HepG2 (cell line): ENCODE data around the gene MAVS. TPM values are rescaled to one million over a fixed set of nuclear protein-coding genes. Genes with fewer than 3 reads are reported as not detected.
A peak's percentile ranks its signal among the peaks of the same experiment; 100 is the strongest.

Experiments used
- ATM ChIP-seq: fragments of 450-650 bp; IDR thresholded peaks from 2 replicates; pipeline ENCODE4 v1.7.1; 2017; ENCODE audit warnings: mild to moderate bottlenecking, borderline replicate concordance
- DPF2 ChIP-seq: sonication (generic); formaldehyde crosslinking; IDR thresholded peaks from 2 replicates; pipeline ENCODE4 v1.4.0; 2020; ENCODE audit warnings: mild to moderate bottlenecking, low read depth, missing genetic modification reagents, borderline replicate concordance
- KAT8 ChIP-seq: IDR thresholded peaks from 2 replicates; pipeline ENCODE4 v1.6.1; 2016; ENCODE audit warnings: missing genetic modification reagents, missing compliant biosample characterization
- MEIS1 ChIP-seq: sonication (generic); formaldehyde crosslinking; IDR thresholded peaks from 2 replicates; pipeline ENCODE4 v1.9.0; 2021; ENCODE audit warnings: mild to moderate bottlenecking, missing genetic modification reagents, moderate library complexity, borderline replicate concordance
- MTA1 ChIP-seq: sonication (generic); formaldehyde crosslinking; IDR thresholded peaks from 2 replicates; pipeline ENCODE4 v1.4.0; 2020; ENCODE audit warnings: missing genetic modification reagents, mild to moderate bottlenecking, borderline replicate concordance
- MXD4 ChIP-seq: IDR thresholded peaks from 2 replicates; pipeline ENCODE4 v1.6.1; 2016; ENCODE audit warnings: mild to moderate bottlenecking, missing biosample characterization, missing genetic modification reagents
- NFIC ChIP-seq: IDR thresholded peaks from 2 replicates; pipeline ENCODE4 v1.6.1; 2012; ENCODE audit warnings: mild to moderate bottlenecking, low read length, inconsistent platforms
- SOX5 ChIP-seq: IDR thresholded peaks from 2 replicates; pipeline ENCODE4 v1.6.1; 2016; ENCODE audit warnings: borderline replicate concordance
- SRSF4 ChIP-seq: fragments of 200-400 bp; formaldehyde crosslinking; IDR thresholded peaks from one replicate; pipeline ENCODE4 v1.6.1; 2018; ENCODE audit warnings: mild to moderate bottlenecking, low read depth, low read length, moderate library complexity; ENCODE audit not compliant: poor library complexity, severe bottlenecking
- SSRP1 ChIP-seq: IDR thresholded peaks from 2 replicates; pipeline ENCODE4 v1.6.1; 2016; ENCODE audit warnings: control low read depth
- TEAD2 ChIP-seq: sonication (generic); formaldehyde crosslinking; IDR thresholded peaks from 2 replicates; pipeline ENCODE4 v1.9.0; 2021; ENCODE audit warnings: missing genetic modification reagents
- TEAD3 ChIP-seq: optimal IDR thresholded peaks from 2 replicates; pipeline ENCODE3; 2016; ENCODE audit warnings: borderline replicate concordance
- TMF1 ChIP-seq: sonication (generic); formaldehyde crosslinking; IDR thresholded peaks from 2 replicates; pipeline ENCODE4 v1.8.1; 2022; ENCODE audit warnings: low read depth, missing genetic modification reagents
- ZC3H13 ChIP-seq: sonication (generic); formaldehyde crosslinking; IDR thresholded peaks from 2 replicates; pipeline ENCODE4 v1.8.1; 2023; ENCODE audit warnings: mild to moderate bottlenecking, missing genetic modification reagents, moderate library complexity
- ZHX1 ChIP-seq: sonication (generic); formaldehyde crosslinking; IDR thresholded peaks from 2 replicates; pipeline ENCODE4 v1.8.1; 2022; ENCODE audit warnings: low read depth, mild to moderate bottlenecking, missing genetic modification reagents
- ZKSCAN5 ChIP-seq: sonication (generic); formaldehyde crosslinking; IDR thresholded peaks from 2 replicates; pipeline ENCODE4 v1.5.1; 2020; ENCODE audit warnings: mild to moderate bottlenecking, missing genetic modification reagents
- ZNF331 ChIP-seq: sonication (generic); formaldehyde crosslinking; IDR thresholded peaks from 2 replicates; pipeline ENCODE4 v1.4.0; 2020; ENCODE audit warnings: missing genetic modification reagents
- ZNF430 ChIP-seq: sonication (generic); formaldehyde crosslinking; IDR thresholded peaks from 2 replicates; pipeline ENCODE4 v1.9.0; 2021; ENCODE audit warnings: mild to moderate bottlenecking, missing genetic modification reagents
- ZNF451 ChIP-seq: sonication (generic); formaldehyde crosslinking; IDR thresholded peaks from 2 replicates; pipeline ENCODE4 v1.5.0; 2020; ENCODE audit warnings: mild to moderate bottlenecking, missing genetic modification reagents
- ZNF619 ChIP-seq: sonication (generic); formaldehyde crosslinking; IDR thresholded peaks from 2 replicates; pipeline ENCODE4 v1.4.0; 2020; ENCODE audit warnings: mild to moderate bottlenecking, missing genetic modification reagents
- ZNF891 ChIP-seq: sonication (generic); formaldehyde crosslinking; IDR thresholded peaks from 2 replicates; pipeline ENCODE4 v1.5.0; 2020; ENCODE audit warnings: mild to moderate bottlenecking, missing genetic modification reagents
- polyA plus RNA-seq, 8 experiments: library from polyadenylated mRNA; depleted of rRNA in 3 of 8; stranded (reverse) in 7 of 8; unstranded in 1 of 8; fragments of >200 nt; fragmentation: Illumina TruSeq in 4 of 8; extraction: Trizol in 4 of 8; gene quantifications; 2 replicates each; pipeline versions ENCODE4 v1.2.1 to v1.2.3, GENCODE V29; 2011 to 2016; ENCODE audit warnings: low read depth in 4 of 8, missing spikeins in 1 of 8, mixed read lengths in 1 of 8; ENCODE audit not compliant: insufficient read depth in 1 of 8
- total RNA-seq, 5 experiments: library from RNA; depleted of rRNA; stranded (reverse); fragments of >200 nt; fragmentation: Illumina TruSeq; extraction: Trizol; gene quantifications; 2 replicates each; pipeline ENCODE4 v1.2.3, GENCODE V29; 2016; ENCODE audit warnings: low read depth in 1 of 5
- TF ChIP-seq, protein P1 (sequence below): sonication (generic); formaldehyde crosslinking; IDR thresholded peaks from 2 replicates; pipeline ENCODE4 v1.5.1; 2020; ENCODE audit warnings: missing genetic modification reagents, mild to moderate bottlenecking, borderline replicate concordance
- TF ChIP-seq, protein P2 (sequence below): sonication (generic); formaldehyde crosslinking; IDR thresholded peaks from 2 replicates; pipeline ENCODE4 v1.8.0; 2023; ENCODE audit warnings: mild to moderate bottlenecking, missing genetic modification reagents

The MAVS gene
- total and polyA plus RNA-seq, 2 of the 13 experiments (the other 11 are each of a cell fraction or from before 2014, with no cell fraction given) = 27.3 to 36.6 TPM

GRCh38 chr20:3818155-3819151 lies 28.2 kb upstream of the MAVS start (continued):
- no peak for TF ChIP-seq NFIC
- peak; percentile 93 for TF ChIP-seq ZKSCAN5
- 0 out of 2 replicates have a peak, but pooled peaks have one; percentile 52 for TF ChIP-seq MTA1 (CRISPR knock-in tag)
- peak; percentile 98 for TF ChIP-seq SSRP1
- TF ChIP-seq ZC3H13 = 0 out of 2 replicates have a peak, but pooled peaks have one; percentile 46
- no peak for TF ChIP-seq SRSF4
- TF ChIP-seq SOX5 = peak; percentile 80
- TF ChIP-seq, protein P1, sequence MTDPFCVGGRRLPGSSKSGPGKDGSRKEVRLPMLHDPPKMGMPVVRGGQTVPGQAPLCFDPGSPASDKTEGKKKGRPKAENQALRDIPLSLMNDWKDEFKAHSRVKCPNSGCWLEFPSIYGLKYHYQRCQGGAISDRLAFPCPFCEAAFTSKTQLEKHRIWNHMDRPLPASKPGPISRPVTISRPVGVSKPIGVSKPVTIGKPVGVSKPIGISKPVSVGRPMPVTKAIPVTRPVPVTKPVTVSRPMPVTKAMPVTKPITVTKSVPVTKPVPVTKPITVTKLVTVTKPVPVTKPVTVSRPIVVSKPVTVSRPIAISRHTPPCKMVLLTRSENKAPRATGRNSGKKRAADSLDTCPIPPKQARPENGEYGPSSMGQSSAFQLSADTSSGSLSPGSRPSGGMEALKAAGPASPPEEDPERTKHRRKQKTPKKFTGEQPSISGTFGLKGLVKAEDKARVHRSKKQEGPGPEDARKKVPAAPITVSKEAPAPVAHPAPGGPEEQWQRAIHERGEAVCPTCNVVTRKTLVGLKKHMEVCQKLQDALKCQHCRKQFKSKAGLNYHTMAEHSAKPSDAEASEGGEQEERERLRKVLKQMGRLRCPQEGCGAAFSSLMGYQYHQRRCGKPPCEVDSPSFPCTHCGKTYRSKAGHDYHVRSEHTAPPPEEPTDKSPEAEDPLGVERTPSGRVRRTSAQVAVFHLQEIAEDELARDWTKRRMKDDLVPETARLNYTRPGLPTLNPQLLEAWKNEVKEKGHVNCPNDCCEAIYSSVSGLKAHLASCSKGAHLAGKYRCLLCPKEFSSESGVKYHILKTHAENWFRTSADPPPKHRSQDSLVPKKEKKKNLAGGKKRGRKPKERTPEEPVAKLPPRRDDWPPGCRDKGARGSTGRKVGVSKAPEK = peak; percentile 94
- TF ChIP-seq ZNF891 (CRISPR knock-in tag) = peak; percentile 71; the same call in 1 of the 2 replicates
- TF ChIP-seq DPF2 = 0 out of 2 replicates have a peak, but pooled peaks have one; percentile 15
- peak; percentile 82 for TF ChIP-seq MXD4 (CRISPR knock-in tag)
- peak; percentile 41; the same call in 1 of the 2 replicates for TF ChIP-seq ZHX1 (CRISPR knock-in tag)
- TF ChIP-seq TEAD2 (CRISPR knock-in tag) = 0 out of 2 replicates have a peak, but pooled peaks have one; percentile 64
- TF ChIP-seq ZNF331 = peak; percentile 96
- peak; percentile 44; the same call in 1 of the 2 replicates for TF ChIP-seq ZNF619 (CRISPR knock-in tag)
- peak; percentile 90 for TF ChIP-seq KAT8 (CRISPR knock-in tag)
- TF ChIP-seq ZNF430 (CRISPR knock-in tag) = 0 out of 2 replicates have a peak, but pooled peaks have one; percentile 58
- peak; percentile 93 for TF ChIP-seq MEIS1 (CRISPR knock-in tag)
- no peak; the same call in 1 of the 2 replicates for TF ChIP-seq TMF1 (CRISPR knock-in tag)
- TF ChIP-seq, protein P2, sequence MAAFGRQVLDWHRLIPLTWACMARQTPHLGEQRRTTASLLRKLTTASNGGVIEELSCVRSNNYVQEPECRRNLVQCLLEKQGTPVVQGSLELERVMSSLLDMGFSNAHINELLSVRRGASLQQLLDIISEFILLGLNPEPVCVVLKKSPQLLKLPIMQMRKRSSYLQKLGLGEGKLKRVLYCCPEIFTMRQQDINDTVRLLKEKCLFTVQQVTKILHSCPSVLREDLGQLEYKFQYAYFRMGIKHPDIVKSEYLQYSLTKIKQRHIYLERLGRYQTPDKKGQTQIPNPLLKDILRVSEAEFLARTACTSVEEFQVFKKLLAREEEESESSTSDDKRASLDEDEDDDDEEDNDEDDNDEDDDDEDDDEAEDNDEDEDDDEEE (CRISPR knock-in tag) = 0 out of 2 replicates have a peak, but pooled peaks have one; percentile 81
- peak; percentile 69; the same call in 1 of the 2 replicates for TF ChIP-seq ZNF451
- peak; percentile 88 for TF ChIP-seq TEAD3 (CRISPR knock-in tag)
- no peak for TF ChIP-seq ATM
